CD14-positive monocyte (primary cell): ENCODE results near the gene OR4P4. TPM values are rescaled to one million over a fixed set of nuclear protein-coding genes. Genes with fewer than 3 reads are reported as not detected.

Experiments used
- DNase-seq, 3 donors: peaks; one replicate each; pipeline ENCODE4 v3.0.0-alpha.2; 2011 to 2022
- H2AFZ ChIP-seq: 2 replicates; pipeline ENCODE4 v1.6.0; 2012; ENCODE audit warnings: mild to moderate bottlenecking, low read depth, low read length, inconsistent platforms; ENCODE audit not compliant: insufficient read depth, poor library complexity, severe bottlenecking
- H3K27ac ChIP-seq, 2 donors: 1 replicate in 1 of 2; 2 replicates in 1 of 2; pipeline ENCODE4 v1.5.1; 2012 to 2013; ENCODE audit warnings: low read length in 2 of 2, control low read depth in 1 of 2, inconsistent platforms in 1 of 2, low read depth in 1 of 2, mild to moderate bottlenecking in 1 of 2
- H3K27me3 ChIP-seq, 2 donors: one replicate each; pipeline versions ENCODE4 v1.6.0 to v1.6.1; 2011 to 2013; ENCODE audit warnings: low read length in 2 of 2; ENCODE audit not compliant: control insufficient read depth in 2 of 2, insufficient read depth in 2 of 2
- H3K36me3 ChIP-seq, 2 donors: replicated peaks in 1 of 2; 1 replicate in 1 of 2; 2 replicates in 1 of 2; pipeline versions ENCODE4 v1.5.1 to v1.6.1; 2012 to 2013; ENCODE audit warnings: low read length in 2 of 2, control low read depth in 1 of 2, inconsistent platforms in 1 of 2, mild to moderate bottlenecking in 1 of 2; ENCODE audit not compliant: insufficient read depth in 2 of 2, control insufficient read depth in 1 of 2
- H3K4me1 ChIP-seq, 2 donors: 1 replicate in 1 of 2; 2 replicates in 1 of 2; pipeline versions ENCODE4 v1.5.1 to v1.6.1; 2012 to 2013; ENCODE audit warnings: low read length in 2 of 2, control low read depth in 1 of 2, inconsistent platforms in 1 of 2, mild to moderate bottlenecking in 1 of 2, moderate library complexity in 1 of 2; ENCODE audit not compliant: insufficient read depth in 2 of 2, control insufficient read depth in 1 of 2
- H3K4me2 ChIP-seq: replicated peaks from 2 replicates; pipeline ENCODE3; 2012; ENCODE audit warnings: low read length, moderate library complexity, mild to moderate bottlenecking; ENCODE audit not compliant: poor library complexity, severe bottlenecking; ENCODE audit errors: extremely low read depth
- H3K4me3 ChIP-seq, 3 experiments: fragments of 200-600 bp in 1 of 3; sonication (generic) in 1 of 3; replicated peaks in 1 of 3; 1 replicate in 2 of 3; 2 replicates in 1 of 3; pipeline ENCODE4 v1.5.1; 2011 to 2013; ENCODE audit warnings: low read length in 3 of 3, mild to moderate bottlenecking in 3 of 3, control low read depth in 2 of 3, low read depth in 2 of 3, inconsistent platforms in 1 of 3, moderate library complexity in 1 of 3
- H3K79me2 ChIP-seq: 2 replicates; pipeline ENCODE4 v1.6.0; 2012; ENCODE audit warnings: mild to moderate bottlenecking, control low read depth, inconsistent platforms, low read length, moderate library complexity; ENCODE audit not compliant: insufficient read depth
- H3K9ac ChIP-seq: 2 replicates; pipeline ENCODE4 v1.6.0; 2017; ENCODE audit warnings: low read length, mild to moderate bottlenecking; ENCODE audit not compliant: insufficient read depth, poor library complexity, severe bottlenecking
- H3K9me3 ChIP-seq, 2 donors: replicated peaks in 1 of 2; 1 replicate in 1 of 2; 2 replicates in 1 of 2; pipeline versions ENCODE4 v1.5.1 to v1.6.1; 2012 to 2013; ENCODE audit warnings: low read length in 2 of 2, control low read depth in 1 of 2; ENCODE audit not compliant: control insufficient read depth in 1 of 2, insufficient read depth in 1 of 2
- H4K20me1 ChIP-seq: 2 replicates; pipeline ENCODE4 v1.6.0; 2012; ENCODE audit warnings: mild to moderate bottlenecking, low read length, control low read depth, moderate library complexity; ENCODE audit not compliant: insufficient read depth
- H3K27ac Mint-ChIP-seq, 7 donors: one replicate each; pipeline ENCODE4 v1.8.0; 2020; ENCODE audit warnings: mild to moderate bottlenecking in 7 of 7, mixed read lengths in 7 of 7, moderate library complexity in 6 of 7, inconsistent platforms in 2 of 7
- H3K27me3 Mint-ChIP-seq, 3 donors: one replicate each; pipeline ENCODE4 v1.8.0; 2021 to 2022; ENCODE audit warnings: low read depth in 3 of 3, mild to moderate bottlenecking in 3 of 3, mixed read lengths in 3 of 3, moderate library complexity in 3 of 3, inconsistent platforms in 1 of 3
- H3K36me3 Mint-ChIP-seq, 2 donors: one replicate each; pipeline ENCODE4 v1.8.0; 2020; ENCODE audit warnings: mixed read lengths in 2 of 2, inconsistent platforms in 1 of 2, mild to moderate bottlenecking in 1 of 2
- H3K4me1 Mint-ChIP-seq: one replicate; pipeline ENCODE4 v1.8.0; 2020; ENCODE audit warnings: mild to moderate bottlenecking, mixed read lengths
- H3K4me3 Mint-ChIP-seq, 2 donors: one replicate each; pipeline ENCODE4 v1.8.0; 2020; ENCODE audit warnings: mild to moderate bottlenecking in 2 of 2, mixed read lengths in 2 of 2, moderate library complexity in 1 of 2
- H3K9me3 Mint-ChIP-seq, 7 donors: one replicate each; pipeline ENCODE4 v1.8.0; 2020 to 2022; ENCODE audit warnings: mixed read lengths in 7 of 7, mild to moderate bottlenecking in 6 of 7, moderate library complexity in 6 of 7, inconsistent platforms in 2 of 7
- WGBS: methylation state at CpG from one replicate; pipeline ENCODE4 v1.1.5; 2013; ENCODE audit warnings: missing lambda C conversion rate; ENCODE audit not compliant: insufficient coverage; 5-methylcytosine and 5-hydroxymethylcytosine counted together
- intact Hi-C, 2 donors: fragments of 100-400 bp; cut with micrococcal nuclease; formaldehyde crosslinking; loops; one replicate each; pipeline versions ENCODE4 v1.15.0 to v1.15.1; 2023
- polyA plus RNA-seq, 3 donors: library from polyadenylated mRNA; depleted of rRNA in 1 of 3; unstranded in 2 of 3; stranded (reverse) in 1 of 3; fragments of 300-500 nt in 2 of 3; fragments of >200 nt in 1 of 3; fragmentation: Illumina TruSeq in 2 of 3; gene quantifications; 1 replicate in 2 of 3; 2 replicates in 1 of 3; pipeline ENCODE4 v1.2.3, GENCODE V29; 2012 to 2021
- TF ChIP-seq, protein P1 (sequence below): fragments of 200-600 bp; IDR thresholded peaks from one replicate; pipeline ENCODE4 v1.8.0; 2022; ENCODE audit warnings: antibody characterized with exemption, mild to moderate bottlenecking

Gene OR4P4
- polyA plus RNA-seq, 3 donors: not detected

DNA sequence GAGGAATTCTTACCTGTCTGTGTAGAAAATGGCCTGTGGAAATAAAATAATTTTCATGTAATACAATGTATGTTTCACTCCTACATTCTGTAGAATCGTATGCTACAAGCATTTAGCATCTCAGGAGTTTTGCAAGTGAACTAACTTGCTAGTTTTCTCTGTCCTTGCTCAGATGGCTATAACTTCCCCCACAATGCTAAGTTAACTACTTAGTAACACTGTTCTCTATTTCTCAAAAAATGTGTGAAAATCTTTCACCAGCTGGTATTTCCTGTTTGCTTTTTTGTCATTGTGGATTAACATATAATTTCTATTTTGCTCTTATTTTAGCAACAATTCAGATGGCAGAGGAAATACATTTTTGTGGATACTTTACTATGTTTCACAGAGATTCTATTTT, 17.6 kb downstream of the OR4P4 start:
- DNase-seq: no peak
- no peak overlapping the region for H3K9ac ChIP-seq
- H3K79me2 ChIP-seq: no peaks in the 10 kb centered on the region
- no CpG with 5 or more reads among the region's 1 CpG for WGBS
- no peaks in the 10 kb centered on the region for H3K36me3 ChIP-seq
- H3K9me3 ChIP-seq: peaks cover 4 to 6% of the 10 kb centered on the region in 2 donors
- TF ChIP-seq, protein P1, sequence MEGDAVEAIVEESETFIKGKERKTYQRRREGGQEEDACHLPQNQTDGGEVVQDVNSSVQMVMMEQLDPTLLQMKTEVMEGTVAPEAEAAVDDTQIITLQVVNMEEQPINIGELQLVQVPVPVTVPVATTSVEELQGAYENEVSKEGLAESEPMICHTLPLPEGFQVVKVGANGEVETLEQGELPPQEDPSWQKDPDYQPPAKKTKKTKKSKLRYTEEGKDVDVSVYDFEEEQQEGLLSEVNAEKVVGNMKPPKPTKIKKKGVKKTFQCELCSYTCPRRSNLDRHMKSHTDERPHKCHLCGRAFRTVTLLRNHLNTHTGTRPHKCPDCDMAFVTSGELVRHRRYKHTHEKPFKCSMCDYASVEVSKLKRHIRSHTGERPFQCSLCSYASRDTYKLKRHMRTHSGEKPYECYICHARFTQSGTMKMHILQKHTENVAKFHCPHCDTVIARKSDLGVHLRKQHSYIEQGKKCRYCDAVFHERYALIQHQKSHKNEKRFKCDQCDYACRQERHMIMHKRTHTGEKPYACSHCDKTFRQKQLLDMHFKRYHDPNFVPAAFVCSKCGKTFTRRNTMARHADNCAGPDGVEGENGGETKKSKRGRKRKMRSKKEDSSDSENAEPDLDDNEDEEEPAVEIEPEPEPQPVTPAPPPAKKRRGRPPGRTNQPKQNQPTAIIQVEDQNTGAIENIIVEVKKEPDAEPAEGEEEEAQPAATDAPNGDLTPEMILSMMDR: no peak
- no peaks in the 10 kb centered on the region for H4K20me1 ChIP-seq
- Mint-ChIP-seq H3K27me3 (no peaks in the 10 kb centered on the region), H3K4me1 (no peaks in the 10 kb centered on the region), H3K27ac (no peak overlapping the region), H3K4me3 (no peak overlapping the region), H3K9me3 (peaks cover 0 to 11% (median 0%) of the 10 kb centered on the region in 7 donors), H3K36me3 (no peaks in the 10 kb centered on the region)
- no peak overlapping the region for H3K4me2 ChIP-seq
- no peak overlapping the region for H3K27ac ChIP-seq
- H3K27me3 ChIP-seq: no peaks in the 10 kb centered on the region
- no peak overlapping the region for H3K4me3 ChIP-seq
- H3K4me1 ChIP-seq: no peaks in the 10 kb centered on the region
- no peak overlapping the region for H2AFZ ChIP-seq
- intact Hi-C loops: no loop called here

DNA sequence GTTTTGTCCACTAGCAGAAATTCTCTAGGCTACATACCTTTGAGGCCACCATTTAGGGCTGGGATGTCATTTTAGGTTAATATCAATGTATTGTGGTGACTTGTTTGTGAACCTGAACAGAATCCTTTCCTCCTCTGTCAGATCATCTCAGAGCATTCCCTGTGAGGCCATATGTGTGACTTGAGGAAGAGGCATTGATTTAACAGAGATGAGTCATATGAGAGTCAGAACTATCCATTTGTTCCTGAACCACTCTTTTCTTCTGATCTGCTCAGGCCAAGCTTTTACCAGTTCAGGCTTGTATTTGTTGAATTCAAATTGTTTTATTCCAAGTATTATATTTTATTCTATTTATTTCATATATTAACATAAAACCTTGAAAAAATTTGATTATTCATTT, 20.2 kb downstream of the OR4P4 start:
- Mint-ChIP-seq H3K27me3 (no peaks in the 10 kb centered on the region), H3K36me3 (no peaks in the 10 kb centered on the region), H3K9me3 (peaks cover 0 to 6% (median 0%) of the 10 kb centered on the region in 7 donors), H3K4me1 (no peaks in the 10 kb centered on the region), H3K27ac (no peak overlapping the region), H3K4me3 (no peak overlapping the region)
- TF ChIP-seq, protein P1: no peak
- H3K9me3 ChIP-seq: peaks cover 4 to 12% of the 10 kb centered on the region in 2 donors
- H3K36me3 ChIP-seq: no peaks in the 10 kb centered on the region
- intact Hi-C loops: no loop called here
- no peak overlapping the region for H3K27ac ChIP-seq
- H3K4me3 ChIP-seq: no peak overlapping the region
- DNase-seq: no peak
- no peak overlapping the region for H2AFZ ChIP-seq
- no peaks in the 10 kb centered on the region for H3K27me3 ChIP-seq
- H4K20me1 ChIP-seq: no peaks in the 10 kb centered on the region
- H3K9ac ChIP-seq: no peak overlapping the region
- H3K4me1 ChIP-seq: no peaks in the 10 kb centered on the region
- no peak overlapping the region for H3K4me2 ChIP-seq
- H3K79me2 ChIP-seq: no peaks in the 10 kb centered on the region
